ENCODE measurements around the gene FFAR3.

The FFAR3 gene

DNA sequence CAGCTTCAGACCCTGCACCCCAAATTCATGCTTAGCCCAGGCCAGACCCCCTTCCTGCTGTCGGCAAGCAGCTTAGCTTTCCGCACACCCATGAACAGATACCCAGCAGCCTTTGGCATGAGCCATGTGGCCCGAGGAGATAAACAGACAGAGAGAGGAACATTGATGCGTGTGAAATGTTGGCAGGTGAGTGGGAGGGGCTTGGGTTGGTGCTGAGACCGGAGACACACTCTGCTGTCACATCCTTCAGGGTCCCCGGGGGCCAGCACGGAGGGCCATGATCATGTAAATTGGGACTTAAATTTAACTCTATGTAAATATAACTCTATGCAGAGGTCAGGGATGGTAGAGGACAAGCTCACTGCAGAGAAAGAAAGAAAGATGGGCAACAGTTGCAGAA is 27.8 kb upstream of the FFAR3 start:
- no peak for DNase-seq (ENCODE audit: low read depth)

DNA sequence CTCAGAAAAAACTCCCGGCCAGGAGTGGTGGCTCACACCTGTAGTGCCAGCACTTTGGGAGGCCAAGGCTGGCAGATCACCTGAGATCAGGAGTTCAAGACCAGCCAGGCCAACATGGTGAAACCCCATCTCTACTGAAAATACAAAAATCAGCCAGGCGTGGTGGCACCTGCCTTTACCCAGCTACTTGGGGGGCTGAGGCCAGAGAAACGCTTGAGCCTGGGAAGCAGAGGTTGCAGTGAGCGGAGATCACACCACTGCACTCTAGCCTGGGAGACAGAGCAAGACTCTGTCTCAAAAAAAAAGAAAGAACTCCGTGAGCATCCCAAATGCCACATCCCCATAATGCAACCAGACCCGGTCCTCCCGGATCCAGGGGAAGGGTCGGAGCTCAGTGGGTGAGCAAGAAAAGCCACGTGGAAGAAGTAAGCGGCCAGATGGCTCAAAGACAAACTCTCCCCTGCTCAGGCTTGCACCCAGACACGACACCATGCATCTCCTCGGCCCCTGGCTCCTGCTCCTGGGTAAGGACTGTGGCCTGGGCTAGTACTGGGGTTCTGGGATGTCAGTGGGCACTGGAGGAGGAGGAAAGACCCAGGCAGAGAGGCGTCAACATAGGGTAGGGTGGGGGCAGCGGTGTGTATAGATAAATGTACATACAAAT is 26.6 kb upstream of the FFAR3 start:
- no peak for DNase-seq (ENCODE audit: low read depth)

DNA sequence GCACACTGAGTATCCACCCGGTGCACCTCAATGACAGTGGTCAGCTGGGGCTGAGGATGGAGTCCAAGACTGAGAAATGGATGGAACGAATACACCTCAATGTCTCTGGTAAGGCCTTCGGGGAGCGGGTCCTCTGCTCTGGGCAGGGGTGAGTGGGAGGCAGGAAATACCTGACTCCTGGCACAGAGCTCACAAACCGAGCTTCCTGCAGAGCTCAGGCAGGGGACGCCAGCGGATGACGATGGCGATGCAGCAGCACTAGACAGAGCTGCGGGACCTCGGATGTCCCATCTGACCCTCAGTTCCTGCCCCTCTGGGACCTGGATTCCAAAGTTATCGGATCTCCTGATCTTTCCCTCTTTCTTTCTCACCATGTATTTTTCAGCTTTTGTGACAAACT is 25.4 kb upstream of the FFAR3 start:
- no peak for DNase-seq (ENCODE audit: low read depth)

DNA sequence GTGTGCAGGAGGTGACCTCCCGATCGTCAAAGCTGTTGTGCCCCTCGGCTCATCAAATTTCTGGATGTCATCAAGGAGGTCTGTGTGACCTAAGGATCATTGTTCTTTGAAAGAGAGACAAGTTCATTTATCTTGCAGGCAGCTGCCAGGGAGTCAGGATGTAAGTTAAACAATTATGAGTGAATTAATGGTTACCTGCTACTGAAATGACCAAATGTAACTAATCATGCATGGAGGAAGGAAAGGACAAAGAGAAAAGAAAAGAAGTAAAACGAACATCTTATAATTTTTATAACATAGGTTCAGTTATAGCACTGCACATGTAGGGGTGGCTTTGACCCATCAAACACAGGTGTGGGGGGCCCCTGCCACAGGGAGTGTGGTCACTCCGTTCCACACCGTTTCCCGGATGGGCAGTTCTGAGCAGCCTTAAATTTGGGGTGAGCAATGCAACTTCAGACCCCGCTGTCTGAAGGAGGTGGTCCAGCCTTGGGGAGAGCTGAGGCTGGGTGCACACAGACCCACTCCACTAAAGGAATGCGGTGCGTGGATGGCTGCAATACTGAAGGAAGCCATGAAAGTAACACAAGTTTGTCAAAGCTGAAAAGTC is 24.0 kb upstream of the FFAR3 start:
- no peak for DNase-seq (ENCODE audit: low read depth)

DNA sequence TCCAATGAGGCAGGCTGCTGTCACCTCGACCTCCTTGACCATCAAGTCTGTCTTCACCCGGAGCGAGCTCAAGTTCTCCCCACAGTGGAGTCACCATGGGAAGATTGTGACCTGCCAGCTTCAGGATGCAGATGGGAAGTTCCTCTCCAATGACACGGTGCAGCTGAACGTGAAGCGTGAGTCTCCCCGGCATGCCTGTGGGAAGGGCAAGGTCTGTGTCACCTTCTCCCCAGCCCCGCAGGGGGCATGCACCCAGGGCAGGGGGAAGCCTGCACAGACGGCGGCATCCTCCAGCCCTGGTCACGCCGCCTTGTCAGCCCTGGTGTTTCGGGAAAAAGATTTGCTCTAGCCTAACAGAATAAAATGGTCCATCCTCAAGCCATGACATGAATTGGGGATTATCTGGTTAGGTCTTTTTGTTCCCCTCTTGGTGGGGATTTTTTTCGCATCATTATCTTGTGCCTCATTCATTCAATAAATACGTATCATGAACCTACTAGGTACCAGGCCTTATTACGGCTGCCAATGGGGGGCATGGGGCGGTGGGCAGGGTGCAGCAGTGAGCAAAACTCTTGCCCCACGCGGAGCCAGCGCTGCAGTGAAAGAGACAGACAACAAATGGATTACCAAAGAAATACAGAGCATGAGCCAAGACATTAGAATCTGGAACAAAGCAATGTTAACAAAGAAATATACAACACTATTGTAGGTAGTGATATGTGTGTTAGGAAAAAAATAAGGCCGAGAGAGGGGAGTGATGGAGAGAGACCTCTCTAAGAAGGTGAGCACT is 21.9 kb upstream of the FFAR3 start:
- DNase-seq (ENCODE audit: low read depth), result no peak

DNA sequence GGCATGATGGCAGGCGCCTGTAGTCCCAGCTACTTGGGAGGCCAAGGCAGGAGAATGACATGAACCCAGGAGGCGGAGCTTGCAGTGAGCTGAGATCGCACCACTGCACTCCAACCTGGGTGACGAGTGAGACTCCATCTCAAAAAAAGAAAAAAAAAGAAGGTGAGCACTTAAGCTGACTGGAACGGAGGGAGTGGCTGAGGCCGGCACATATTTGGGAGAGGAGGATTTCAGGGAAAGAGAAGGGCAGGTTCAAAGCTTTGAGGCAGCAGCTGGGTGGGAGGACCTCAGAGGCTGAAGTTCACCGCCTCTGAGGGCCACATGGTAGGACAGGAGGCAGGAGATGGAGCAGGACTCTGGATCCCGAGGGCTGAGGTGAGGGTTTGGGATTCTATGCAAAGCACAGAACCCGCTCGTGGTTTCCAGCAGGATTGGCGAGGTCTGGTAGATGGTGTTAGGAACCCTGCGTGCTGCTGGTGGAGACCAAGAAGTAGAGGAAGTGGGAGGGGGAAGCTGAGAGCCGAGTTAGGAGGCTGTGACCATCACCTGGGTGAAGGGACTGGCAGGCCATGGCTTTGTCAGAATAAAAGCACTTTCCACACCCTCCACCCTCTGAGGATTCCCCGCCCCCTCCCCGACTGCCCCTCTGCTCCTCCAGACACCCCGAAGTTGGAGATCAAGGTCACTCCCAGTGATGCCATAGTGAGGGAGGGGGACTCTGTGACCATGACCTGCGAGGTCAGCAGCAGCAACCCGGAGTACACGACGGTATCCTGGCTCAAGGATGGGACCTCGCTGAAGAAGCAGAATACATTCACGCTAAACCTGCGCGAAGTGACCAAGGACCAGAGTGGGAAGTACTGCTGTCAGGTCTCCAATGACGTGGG is 20.9 kb upstream of the FFAR3 start:
- no peak for DNase-seq (ENCODE audit: low read depth)

DNA sequence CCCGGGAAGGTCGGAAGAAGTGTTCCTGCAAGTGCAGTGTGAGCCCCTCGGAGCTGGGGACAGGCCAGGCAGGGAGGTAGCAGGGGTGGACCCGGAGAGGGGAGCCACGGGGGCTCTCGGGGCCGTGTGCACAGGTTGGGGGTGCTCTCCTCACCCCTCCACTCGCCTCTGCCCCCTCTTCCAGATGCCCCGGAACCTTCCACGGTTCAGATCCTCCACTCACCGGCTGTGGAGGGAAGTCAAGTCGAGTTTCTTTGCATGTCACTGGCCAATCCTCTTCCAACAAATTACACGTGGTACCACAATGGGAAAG is 20.3 kb upstream of the FFAR3 start:
- DNase-seq (ENCODE audit: low read depth), result no peak

DNA sequence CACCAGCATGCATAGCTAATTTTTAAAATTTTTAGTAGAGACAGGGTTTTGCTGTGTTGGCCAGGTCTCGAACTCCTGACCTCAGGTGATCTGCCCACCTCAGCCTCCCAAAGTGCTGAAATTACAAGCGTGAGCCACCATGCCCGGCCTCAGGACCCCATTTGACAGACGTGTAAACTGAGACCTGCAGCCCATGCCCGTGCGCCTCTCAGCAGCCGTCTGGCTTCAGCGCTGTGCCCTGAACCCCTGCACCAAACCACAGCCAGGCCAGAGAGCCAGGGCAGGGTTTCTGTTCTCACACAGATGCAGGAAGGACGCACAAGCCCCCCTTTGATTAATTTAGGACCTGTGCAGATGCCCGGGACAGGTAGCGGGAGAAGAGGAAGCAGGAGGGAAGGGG is 17.8 kb upstream of the FFAR3 start:
- DNase-seq (ENCODE audit: low read depth), result no peak

DNA sequence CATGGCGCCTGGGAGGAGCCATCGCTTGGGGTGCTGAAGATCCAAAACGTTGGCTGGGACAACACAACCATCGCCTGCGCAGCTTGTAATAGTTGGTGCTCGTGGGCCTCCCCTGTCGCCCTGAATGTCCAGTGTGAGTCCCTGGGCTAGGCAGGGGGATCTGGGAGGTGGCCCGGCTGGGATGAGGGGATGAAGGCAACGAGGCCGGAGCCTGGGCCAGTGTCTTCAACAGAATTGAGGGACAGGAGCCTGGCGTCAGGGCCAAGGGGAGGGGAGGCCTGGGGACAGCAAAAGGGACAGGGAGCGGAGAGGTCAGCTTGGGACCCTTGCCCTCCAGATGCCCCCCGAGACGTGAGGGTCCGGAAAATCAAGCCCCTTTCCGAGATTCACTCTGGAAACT is 17.3 kb upstream of the FFAR3 start:
- DNase-seq (ENCODE audit: low read depth), result no peak

DNA sequence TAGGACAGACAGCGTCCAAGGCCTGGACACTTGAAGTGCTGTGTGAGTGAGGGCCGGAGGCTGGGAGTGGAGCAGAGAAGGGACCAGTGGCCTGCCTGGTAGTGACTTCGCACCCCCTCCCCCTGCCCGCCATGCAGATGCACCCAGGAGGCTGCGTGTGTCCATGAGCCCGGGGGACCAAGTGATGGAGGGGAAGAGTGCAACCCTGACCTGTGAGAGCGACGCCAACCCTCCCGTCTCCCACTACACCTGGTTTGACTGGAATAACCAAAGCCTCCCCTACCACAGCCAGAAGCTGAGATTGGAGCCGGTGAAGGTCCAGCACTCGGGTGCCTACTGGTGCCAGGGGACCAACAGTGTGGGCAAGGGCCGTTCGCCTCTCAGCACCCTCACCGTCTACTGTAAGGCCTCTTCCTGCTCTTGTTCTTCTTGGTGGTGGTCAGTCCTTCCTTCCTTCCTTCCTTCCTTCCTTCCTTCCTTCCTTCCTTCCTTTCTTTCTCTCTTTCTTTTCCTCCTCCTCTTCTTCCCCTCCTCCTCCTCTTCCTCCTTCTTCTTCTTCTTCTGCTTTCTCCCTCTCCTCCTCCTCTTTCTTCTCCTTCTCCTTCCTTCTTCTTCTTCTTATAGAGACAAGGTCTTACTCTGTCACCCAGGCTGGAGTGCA is 16.6 kb upstream of the FFAR3 start:
- DNase-seq (ENCODE audit: low read depth), result no peak

DNA sequence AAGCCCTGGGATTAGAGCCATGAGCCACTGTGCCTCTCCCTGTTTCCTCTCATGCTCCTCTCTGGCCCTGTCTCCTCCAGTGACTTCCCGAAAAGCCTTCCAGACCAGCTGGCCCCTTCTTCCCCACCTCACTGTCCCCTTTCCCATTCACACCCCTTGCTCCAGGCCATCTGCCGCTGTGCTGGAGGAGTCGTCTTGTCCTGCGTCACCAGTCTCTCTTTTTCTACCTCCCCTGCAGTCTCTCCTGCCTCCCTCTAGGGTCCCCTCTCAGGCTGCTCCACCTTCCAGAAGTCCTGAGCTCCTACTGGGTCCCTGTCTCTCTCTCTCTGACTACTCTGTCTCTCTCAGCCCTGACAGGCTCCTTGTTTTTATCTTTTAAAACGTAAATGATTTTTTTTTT is 15.8 kb upstream of the FFAR3 start:
- no peak for DNase-seq (ENCODE audit: low read depth)

DNA sequence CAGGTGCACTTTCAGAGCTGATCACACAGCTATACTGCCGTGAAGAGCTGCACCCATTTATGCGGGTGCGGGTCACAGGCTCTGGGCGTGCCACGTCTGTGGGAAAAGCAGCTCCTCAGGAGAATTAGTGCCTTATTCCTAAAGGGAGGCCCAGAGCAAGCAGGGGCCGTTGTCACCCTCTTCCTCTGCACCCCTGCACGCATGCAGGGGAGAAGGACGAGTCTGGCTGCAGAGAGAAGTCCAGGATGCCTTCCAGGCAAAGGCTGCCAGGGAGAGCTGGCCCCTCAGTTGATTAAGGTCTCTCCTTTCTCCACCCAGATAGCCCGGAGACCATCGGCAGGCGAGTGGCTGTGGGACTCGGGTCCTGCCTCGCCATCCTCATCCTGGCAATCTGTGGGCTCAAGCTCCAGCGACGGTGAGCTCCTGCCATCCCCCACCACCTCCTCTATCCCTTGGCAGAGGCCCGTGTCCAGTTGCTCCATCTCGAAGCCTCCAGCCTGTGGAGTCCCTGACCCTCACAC is 13.7 kb upstream of the FFAR3 start:
- no peak for DNase-seq (ENCODE audit: low read depth)

DNA sequence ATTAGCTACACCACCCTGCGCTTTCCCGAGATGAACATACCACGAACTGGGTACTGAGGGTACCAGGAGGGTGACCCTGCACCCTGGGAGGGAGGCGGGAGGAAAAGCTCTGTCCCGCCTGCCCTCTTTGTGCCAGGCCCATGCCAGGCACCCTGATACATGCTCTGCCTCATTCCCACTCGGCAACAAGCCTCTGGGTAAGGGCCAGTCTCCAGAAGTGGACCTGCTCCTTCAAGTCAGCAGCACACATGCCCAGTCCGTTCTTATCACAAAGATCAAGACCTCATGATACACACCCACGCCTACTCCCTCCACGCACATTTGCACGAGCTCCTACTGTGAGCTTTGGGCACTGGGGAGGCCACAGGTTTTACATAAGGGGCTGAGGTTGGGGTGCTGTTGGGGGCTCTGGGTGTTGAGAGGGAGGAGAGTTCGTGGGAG is 12.6 kb upstream of the FFAR3 start:
- no peak for DNase-seq (ENCODE audit: low read depth)

DNA sequence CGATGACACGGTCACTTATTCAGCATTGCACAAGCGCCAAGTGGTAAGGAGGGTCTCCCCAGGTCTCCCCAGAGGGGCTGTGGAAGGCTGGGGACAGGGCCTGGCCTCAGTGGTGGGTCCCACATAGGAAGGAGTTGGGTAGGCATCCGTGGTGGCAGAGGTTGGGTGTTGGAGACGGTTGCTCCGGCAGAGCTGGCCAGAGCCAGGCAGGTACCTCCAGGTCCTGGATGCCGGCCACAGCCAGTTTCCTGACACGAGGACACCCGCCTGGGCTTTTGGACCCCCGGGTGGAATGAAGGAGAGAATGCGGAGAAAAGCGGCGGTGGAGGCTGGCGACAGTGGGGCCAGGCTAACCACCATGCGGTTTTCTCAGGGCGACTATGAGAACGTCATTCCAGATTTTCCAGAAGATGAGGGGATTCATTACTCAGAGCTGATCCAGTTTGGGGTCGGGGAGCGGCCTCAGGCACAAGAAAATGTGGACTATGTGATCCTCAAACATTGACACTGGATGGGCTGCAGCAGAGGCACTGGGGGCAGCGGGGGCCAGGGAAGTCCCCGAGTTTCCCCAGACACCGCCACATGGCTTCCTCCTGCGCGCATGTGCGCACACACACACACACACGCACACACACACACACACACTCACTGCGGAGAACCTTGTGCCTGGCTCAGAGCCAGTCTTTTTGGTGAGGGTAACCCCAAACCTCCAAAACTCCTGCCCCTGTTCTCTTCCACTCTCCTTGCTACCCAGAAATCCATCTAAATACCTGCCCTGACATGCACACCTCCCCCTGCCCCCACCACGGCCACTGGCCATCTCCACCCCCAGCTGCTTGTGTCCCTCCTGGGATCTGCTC is 11.8 kb upstream of the FFAR3 start:
- no peak for DNase-seq (ENCODE audit: low read depth)

DNA sequence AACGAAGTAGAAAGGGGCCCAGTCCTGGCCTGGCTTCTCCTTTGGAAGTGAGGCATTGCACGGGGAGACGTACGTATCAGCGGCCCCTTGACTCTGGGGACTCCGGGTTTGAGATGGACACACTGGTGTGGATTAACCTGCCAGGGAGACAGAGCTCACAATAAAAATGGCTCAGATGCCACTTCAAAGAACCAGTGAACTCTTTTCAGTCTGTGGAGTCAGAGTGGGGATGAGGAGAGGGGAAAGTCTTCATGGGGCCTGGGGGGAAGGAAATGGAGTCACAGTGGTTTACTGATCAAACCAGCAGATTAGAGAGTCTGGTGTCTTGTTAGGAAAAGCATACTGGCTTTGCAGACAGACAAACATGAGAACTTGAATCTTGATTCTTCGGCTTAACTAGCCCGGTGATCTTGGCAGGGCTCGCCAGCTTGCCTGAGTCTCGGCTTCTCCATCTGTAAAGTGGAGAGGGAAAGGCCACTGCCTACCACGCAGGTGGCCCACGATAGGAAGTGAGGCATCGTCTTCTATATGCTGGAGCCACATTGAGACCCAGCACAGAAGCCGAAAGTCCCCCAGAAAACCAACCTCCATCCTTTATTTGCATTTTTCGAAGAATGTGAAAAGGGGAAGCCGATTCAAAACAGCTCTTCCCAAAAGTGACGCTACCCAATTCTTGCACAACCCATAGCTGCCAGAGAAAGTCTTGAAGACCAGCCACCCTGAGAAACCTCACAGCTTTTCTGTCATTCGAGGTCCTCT is 10.9 kb upstream of the FFAR3 start, which contains the start of gene FFAR1:
FFAR1 (plus strand) TSS at position 732 of the 759 bp plus-strand sequence. CDS start 3,650 bp downstream, outside the sequence.
- no peak for DNase-seq (ENCODE audit: low read depth)

DNA sequence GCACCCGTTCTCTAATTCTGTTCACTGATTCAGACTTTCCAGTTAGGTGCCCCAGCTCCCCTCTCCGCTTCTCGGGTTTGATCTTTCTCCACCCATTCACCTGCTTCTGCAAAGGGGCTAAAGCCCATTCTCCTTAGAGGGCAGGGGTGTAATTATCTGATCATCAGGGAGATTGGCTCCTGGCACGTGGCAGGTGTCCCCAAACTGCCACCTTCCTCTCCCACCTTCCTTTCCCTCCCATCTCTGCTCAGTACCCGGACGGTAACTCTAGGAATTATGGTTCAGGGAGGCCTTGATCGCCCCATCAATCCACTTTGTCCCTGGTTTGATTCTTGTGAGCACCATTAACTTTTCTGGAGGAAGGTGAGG is 10.3 kb upstream of the FFAR3 start:
- DNase-seq (ENCODE audit: low read depth), result no peak

DNA sequence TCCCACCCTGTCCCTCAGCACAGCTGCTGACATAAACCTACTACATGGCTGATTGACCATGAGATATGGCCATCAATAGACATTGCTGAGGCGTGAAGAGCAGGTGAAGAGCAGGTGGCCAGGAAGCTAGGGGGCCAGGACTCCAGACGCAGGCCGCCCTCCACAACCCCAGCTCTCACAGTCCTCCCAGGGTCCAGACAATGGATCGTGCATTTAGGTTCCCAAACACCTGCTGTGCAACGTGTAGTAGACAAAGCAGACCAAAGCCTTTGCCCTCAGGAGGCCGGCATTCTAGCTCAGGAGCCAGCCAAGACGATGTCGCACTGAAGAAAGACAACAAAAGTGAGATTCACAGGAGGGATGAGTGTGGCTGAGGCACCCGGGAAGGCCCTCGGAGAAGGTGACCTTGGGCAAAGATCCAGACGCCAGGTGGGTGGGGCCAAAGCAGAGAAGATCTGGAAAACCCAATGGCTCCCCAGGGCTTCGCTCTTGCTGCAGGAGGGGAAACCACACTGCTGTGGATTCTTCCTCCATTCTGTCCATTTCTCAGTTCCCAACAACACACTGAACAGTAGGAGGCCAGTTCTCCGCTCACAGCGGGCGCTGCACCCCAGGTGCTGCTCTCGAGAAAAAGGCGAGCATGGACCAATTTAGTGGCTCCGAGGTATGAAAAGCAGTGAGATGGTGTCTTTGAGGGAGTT is 9.2 kb upstream of the FFAR3 start:
- no peak for DNase-seq (ENCODE audit: low read depth)

DNA sequence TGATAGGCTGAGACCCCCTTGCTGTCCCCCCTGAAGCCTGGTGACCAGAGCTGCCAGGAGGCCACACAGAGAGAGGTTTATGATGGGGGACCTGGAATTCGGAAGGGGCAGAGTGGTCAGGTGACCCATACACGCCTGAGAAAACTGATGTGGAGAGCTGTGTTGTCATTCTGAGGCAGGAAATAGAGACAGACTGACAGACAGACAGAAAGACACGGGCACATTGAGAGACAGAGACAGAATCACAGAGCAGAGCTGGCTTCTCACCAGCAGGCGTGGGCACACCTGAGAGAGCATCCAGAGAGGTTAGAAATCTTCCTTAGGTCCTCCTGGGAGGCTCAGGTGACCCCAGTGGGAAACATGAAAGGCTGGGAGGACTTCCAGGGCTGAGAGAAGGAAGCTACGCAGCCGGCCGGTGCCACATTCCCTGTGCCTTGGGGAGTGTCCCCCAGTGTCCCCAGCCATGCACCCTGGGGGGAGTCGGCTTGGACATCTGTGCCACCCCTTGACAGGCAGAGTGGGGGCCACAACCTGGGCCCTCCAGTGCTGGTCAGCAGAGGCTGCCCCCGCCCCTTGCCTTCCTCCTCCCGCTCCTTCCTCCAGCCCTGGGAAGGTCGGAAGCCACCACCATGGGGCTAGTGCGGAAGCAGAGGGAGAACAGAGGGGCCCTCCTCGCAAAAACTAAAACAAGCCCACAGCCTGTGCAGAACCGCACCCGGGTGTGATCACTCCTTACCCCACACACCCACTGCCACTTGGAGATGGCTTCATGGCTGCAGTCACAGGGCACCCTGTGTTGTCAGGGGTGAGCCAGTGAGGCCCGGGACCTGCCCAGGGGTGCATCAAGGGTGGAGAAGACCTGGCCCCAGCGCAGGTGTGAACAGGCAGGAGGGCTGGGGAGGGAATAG is 8.4 kb upstream of the FFAR3 start:
- DNase-seq (ENCODE audit: low read depth), result no peak

Data from non-pigmented ciliary epithelial cell (primary cell).